ENCODE measurements around the gene YAF2. TPM values are rescaled to one million over a fixed set of nuclear protein-coding genes. Genes with fewer than 3 reads are reported as not detected.

YAF2 gene
- total RNA-seq, 8 experiments from 2014 or later, result 14.9 to 34.0 (median 29.4) TPM

GRCh38 chr12:42144408-42145196 is 93.4 kb downstream of the YAF2 start, which contains the start of gene GXYLT1:
TSS of gene GXYLT1 (minus strand) at chr12:42144874. CDS start at chr12:42144646, 228 bp downstream.
- peak; percentile 92 to 96 (median 94) for ATAC-seq (replicated peaks in 6 of 8)
- Histone ChIP-seq H3K4me1 (replicated peaks in 1 of 2) (peaks cover 10 to 15% of the 10 kb centered on the region in 2 donors), H3K4me3 (peak within 1 kb of the TSS; percentile 58 to 80 (median 71)), H3K27ac (peak within 1 kb of the TSS; percentile 47 to 76)
- in situ Hi-C loops (cut with MboI; ENCODE audit: low pct_unique_long_range_greater_than_20kb in 2 of 9, low sequenced_read_pairs in 9 of 9, unreplicated experiment in 9 of 9), result loop anchor here in 8 of 9 experiments (25.0 kb wide), 2 partner anchors 168 to 193 kb away; partner anchors contain the start of genes PPHLN1 (in 7 of the 8) and ZCRB1 (in 7 of the 8)
- WGBS, 10 experiments, result 0 to 2% (median 0%) methylated on average over 5 to 15 of the region's 106 CpGs; no CpG with 5 or more reads in 7 of the 10 experiments

- in situ Hi-C loops (cut with MboI; ENCODE audit: low pct_unique_long_range_greater_than_20kb in 2 of 9, low sequenced_read_pairs in 9 of 9, unreplicated experiment in 9 of 9), result loop anchor here in 8 of 9 experiments (25.0 kb wide), 2 partner anchors 168 to 193 kb away; partner anchors contain the start of genes PPHLN1 (in 7 of the 8) and ZCRB1 (in 7 of the 8)
- WGBS, 10 experiments, result 0% methylated on average over 1 to 13 of the region's 21 CpGs; no CpG with 5 or more reads in 7 of the 10 experiments
- peaks cover 10 to 15% of the 10 kb centered on the region in 2 donors for H3K4me1 ChIP-seq (replicated peaks in 1 of 2)
- H3K27ac ChIP-seq, result peak overlapping the region; percentile 47 to 76
- peak overlapping the region; percentile 58 to 80 (median 71) for H3K4me3 ChIP-seq
- peak in 1 of 8 experiments; percentile 50 for ATAC-seq (replicated peaks in 6 of 8)
Observed at GRCh38 chr12:42144158-42144407, 94.0 kb downstream of the YAF2 start.

GRCh38 chr12:42143452-42144157 is 94.4 kb downstream of the YAF2 start:
- Histone ChIP-seq H3K4me3 (peak overlapping the region; percentile 58 to 80 (median 71)), H3K27ac (no peak overlapping the region), H3K4me1 (replicated peaks in 1 of 2) (peaks cover 10 to 15% of the 10 kb centered on the region in 2 donors)
- in situ Hi-C loops (cut with MboI; ENCODE audit: low pct_unique_long_range_greater_than_20kb in 2 of 9, low sequenced_read_pairs in 9 of 9, unreplicated experiment in 9 of 9), result loop anchor here in 8 of 9 experiments (25.0 kb wide), 2 partner anchors 169 to 194 kb away; partner anchors contain the start of genes PPHLN1 (in 7 of the 8) and ZCRB1 (in 7 of the 8)
- peak in 1 of 8 experiments; percentile 1 for ATAC-seq (replicated peaks in 6 of 8)
- 0 to 12% (median 5%) methylated on average over 1 to 12 of the region's 12 CpGs for WGBS, 10 experiments

GRCh38 chr12:42141981-42142606 is 96.0 kb downstream of the YAF2 start:
- peaks cover 10 to 15% of the 10 kb centered on the region in 2 donors for H3K4me1 ChIP-seq (replicated peaks in 1 of 2)
- 56 to 100% (median 81%) methylated on average over 1 to 3 of the region's 3 CpGs for WGBS, 10 experiments
- no peak for ATAC-seq (replicated peaks in 6 of 8)
- in situ Hi-C loops (cut with MboI; ENCODE audit: low pct_unique_long_range_greater_than_20kb in 2 of 9, low sequenced_read_pairs in 9 of 9, unreplicated experiment in 9 of 9), result loop anchor here in 8 of 9 experiments (25.0 kb wide), 2 partner anchors 170 to 195 kb away; partner anchors contain the start of genes PPHLN1 (in 7 of the 8) and ZCRB1 (in 7 of the 8)
- H3K27ac ChIP-seq, result no peak overlapping the region
- H3K4me3 ChIP-seq, result no peak overlapping the region

- in situ Hi-C loops (cut with MboI; ENCODE audit: low pct_unique_long_range_greater_than_20kb in 2 of 9, low sequenced_read_pairs in 9 of 9, unreplicated experiment in 9 of 9), result loop anchor here in 8 of 9 experiments (25.0 kb wide), 2 partner anchors 171 to 196 kb away; partner anchors contain the start of genes PPHLN1 (in 7 of the 8) and ZCRB1 (in 7 of the 8)
Observed at GRCh38 chr12:42140901-42141300, 97.1 kb downstream of the YAF2 start.

GRCh38 chr12:42135259-42135814 is 102.7 kb downstream of the YAF2 start:
- ATAC-seq (replicated peaks in 6 of 8), result peak in 2 of 8 experiments; percentile 76 to 81
- Histone ChIP-seq H3K27ac (no peak overlapping the region), H3K4me1 (replicated peaks in 1 of 2) (no peaks in the 10 kb centered on the region), H3K4me3 (no peak overlapping the region)
- WGBS, 10 experiments, result 48 to 100% (median 88%) methylated on average over 1 to 3 of the region's 3 CpGs
- in situ Hi-C loops (cut with MboI; ENCODE audit: low pct_unique_long_range_greater_than_20kb in 2 of 9, low sequenced_read_pairs in 9 of 9, unreplicated experiment in 9 of 9), result loop anchor here in 8 of 9 experiments (25.0 kb wide), 2 partner anchors 177 to 202 kb away; partner anchors contain the start of genes PPHLN1 (in 7 of the 8) and ZCRB1 (in 7 of the 8)

More at GRCh38 chr12:42140901-42141300, 97.1 kb downstream of the YAF2 start:
- Histone ChIP-seq H3K4me3 (no peak overlapping the region), H3K27ac (no peak overlapping the region), H3K4me1 (replicated peaks in 1 of 2) (peaks cover 10 to 15% of the 10 kb centered on the region in 2 donors)
- 0 to 92% (median 56%) methylated on average over 1 to 3 of the region's 3 CpGs; no CpG with 5 or more reads in 2 of the 10 experiments for WGBS, 10 experiments
- ATAC-seq (replicated peaks in 6 of 8), result no peak

GRCh38 chr12:42130672-42131402 is 107.2 kb downstream of the YAF2 start:
- H3K4me1 ChIP-seq (replicated peaks in 1 of 2), result no peaks in the 10 kb centered on the region
- in situ Hi-C loops (cut with MboI; ENCODE audit: low pct_unique_long_range_greater_than_20kb in 2 of 9, low sequenced_read_pairs in 9 of 9, unreplicated experiment in 9 of 9), result loop anchor here in 8 of 9 experiments (25.0 kb wide), 2 partner anchors 181 to 206 kb away; partner anchors contain the start of genes PPHLN1 (in 7 of the 8) and ZCRB1 (in 7 of the 8)
- no peak overlapping the region for H3K27ac ChIP-seq
- 5 to 94% (median 79%) methylated on average over 2 to 3 of the region's 4 CpGs; no CpG with 5 or more reads in 1 of the 10 experiments for WGBS, 10 experiments
- H3K4me3 ChIP-seq, result no peak overlapping the region
- peak in 5 of 8 experiments; percentile 20 to 58 (median 42) for ATAC-seq (replicated peaks in 6 of 8)

GRCh38 chr12:42129595-42130204 is 108.3 kb downstream of the YAF2 start:
- H3K27ac ChIP-seq, result no peak overlapping the region
- in situ Hi-C loops (cut with MboI; ENCODE audit: low pct_unique_long_range_greater_than_20kb in 2 of 9, low sequenced_read_pairs in 9 of 9, unreplicated experiment in 9 of 9), result loop anchor here in 8 of 9 experiments (25.0 kb wide), 2 partner anchors 183 to 208 kb away; partner anchors contain the start of genes PPHLN1 (in 7 of the 8) and ZCRB1 (in 7 of the 8)
- peaks cover 5 to 11% of the 10 kb centered on the region in 2 donors for H3K4me1 ChIP-seq (replicated peaks in 1 of 2)
- WGBS, 10 experiments, result 5 to 63% (median 46%) methylated on average over 2 to 4 of the region's 4 CpGs
- peak in 7 of 8 experiments; percentile 49 to 83 (median 61) for ATAC-seq (replicated peaks in 6 of 8)
- H3K4me3 ChIP-seq, result no peak overlapping the region

- Histone ChIP-seq H3K4me1 (replicated peaks in 1 of 2) (peaks cover 8 to 14% of the 10 kb centered on the region in 2 donors), H3K27ac (no peak overlapping the region), H3K4me3 (no peak overlapping the region)
- WGBS, 10 experiments, result 80 to 100% (median 98%) methylated on average over 1 to 6 of the region's 6 CpGs; no CpG with 5 or more reads in 1 of the 10 experiments
- no peak for ATAC-seq (replicated peaks in 6 of 8)
- in situ Hi-C loops (cut with MboI; ENCODE audit: low pct_unique_long_range_greater_than_20kb in 2 of 9, low sequenced_read_pairs in 9 of 9, unreplicated experiment in 9 of 9), result loop anchor here in 8 of 9 experiments (25.0 kb wide), 2 partner anchors 183 to 208 kb away; partner anchors contain the start of genes PPHLN1 (in 7 of the 8) and ZCRB1 (in 7 of the 8)
Observed at GRCh38 chr12:42128888-42129287, 109.2 kb downstream of the YAF2 start.

- WGBS, 10 experiments, result 64 to 100% (median 86%) methylated on average over 1 to 3 of the region's 3 CpGs
- in situ Hi-C loops (cut with MboI; ENCODE audit: low pct_unique_long_range_greater_than_20kb in 2 of 9, low sequenced_read_pairs in 9 of 9, unreplicated experiment in 9 of 9), result loop anchor here in 8 of 9 experiments (25.0 kb wide), 2 partner anchors 184 to 209 kb away; partner anchors contain the start of genes PPHLN1 (in 7 of the 8) and ZCRB1 (in 7 of the 8)
- no peak overlapping the region for H3K4me3 ChIP-seq
- H3K4me1 ChIP-seq (replicated peaks in 1 of 2), result peaks cover 8 to 14% of the 10 kb centered on the region in 2 donors
- no peak overlapping the region for H3K27ac ChIP-seq
- ATAC-seq (replicated peaks in 6 of 8), result peak in 2 of 8 experiments; percentile 60 to 69
Observed at GRCh38 chr12:42128327-42128726, 109.7 kb downstream of the YAF2 start.
